ENCODE results near the gene EYS.
A peak's percentile ranks its signal among the peaks of the same experiment; 100 is the strongest.

EYS gene

GRCh38 chr6:63774961-63775360, 1932.1 kb downstream of the EYS start:
- no peak for ATAC-seq
- TF ChIP-seq PPARA (CRISPR knock-in tag; IDR thresholded peaks at IDR 0.05; ENCODE audit: borderline replicate concordance) (no peak), SNAI2 (CRISPR knock-in tag; IDR thresholded peaks at IDR 0.05) (no peak), ZNF70 (CRISPR knock-in tag; IDR thresholded peaks at IDR 0.05) (no peak), ZC3H10 (CRISPR knock-in tag; IDR thresholded peaks at IDR 0.05) (no peak), TOX (CRISPR knock-in tag; IDR thresholded peaks at IDR 0.05; ENCODE audit: borderline replicate concordance) (no peak), OSR1 (CRISPR knock-in tag; IDR thresholded peaks at IDR 0.05) (no peak)

DNA sequence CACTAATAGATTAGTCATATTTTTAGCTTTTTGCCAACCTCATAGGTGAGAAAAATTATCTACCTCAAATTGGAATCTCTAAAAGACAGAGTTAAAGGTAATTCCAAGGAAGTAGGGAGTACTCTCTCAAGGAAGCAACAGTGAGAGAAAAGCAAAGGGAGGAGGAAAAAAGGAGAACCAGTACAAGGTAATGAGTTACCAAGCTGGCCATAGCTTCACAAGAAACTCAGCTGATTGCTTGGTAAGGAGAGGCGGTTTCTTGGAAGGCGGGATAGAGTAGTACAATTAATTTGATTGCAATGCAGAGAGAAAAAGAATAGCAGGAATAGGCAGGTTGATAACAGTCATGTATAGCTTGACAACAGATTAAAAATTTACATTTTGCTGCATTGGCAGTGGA, 1933.8 kb downstream of the EYS start:
- ATAC-seq = no peak

GRCh38 chr6:63765828-63766227, 1941.2 kb downstream of the EYS start:
- ATAC-seq = no peak
- TF ChIP-seq, protein P1, sequence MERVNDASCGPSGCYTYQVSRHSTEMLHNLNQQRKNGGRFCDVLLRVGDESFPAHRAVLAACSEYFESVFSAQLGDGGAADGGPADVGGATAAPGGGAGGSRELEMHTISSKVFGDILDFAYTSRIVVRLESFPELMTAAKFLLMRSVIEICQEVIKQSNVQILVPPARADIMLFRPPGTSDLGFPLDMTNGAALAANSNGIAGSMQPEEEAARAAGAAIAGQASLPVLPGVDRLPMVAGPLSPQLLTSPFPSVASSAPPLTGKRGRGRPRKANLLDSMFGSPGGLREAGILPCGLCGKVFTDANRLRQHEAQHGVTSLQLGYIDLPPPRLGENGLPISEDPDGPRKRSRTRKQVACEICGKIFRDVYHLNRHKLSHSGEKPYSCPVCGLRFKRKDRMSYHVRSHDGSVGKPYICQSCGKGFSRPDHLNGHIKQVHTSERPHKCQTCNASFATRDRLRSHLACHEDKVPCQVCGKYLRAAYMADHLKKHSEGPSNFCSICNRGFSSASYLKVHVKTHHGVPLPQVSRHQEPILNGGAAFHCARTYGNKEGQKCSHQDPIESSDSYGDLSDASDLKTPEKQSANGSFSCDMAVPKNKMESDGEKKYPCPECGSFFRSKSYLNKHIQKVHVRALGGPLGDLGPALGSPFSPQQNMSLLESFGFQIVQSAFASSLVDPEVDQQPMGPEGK (CRISPR knock-in tag; IDR thresholded peaks at IDR 0.05; ENCODE audit: borderline replicate concordance) = no peak
- TF ChIP-seq ZNF565 (CRISPR knock-in tag; conservative IDR thresholded peaks at IDR 0.05; ENCODE audit: low read depth) = no peak

More for the DNA sequence above, 1933.8 kb downstream of the EYS start:
- TF ChIP-seq OSR1 (CRISPR knock-in tag; IDR thresholded peaks at IDR 0.05) (no peak), ZNF565 (CRISPR knock-in tag; conservative IDR thresholded peaks at IDR 0.05; ENCODE audit: low read depth) (no peak)

GRCh38 chr6:63764318-63764916, 1942.6 kb downstream of the EYS start:
- ATAC-seq = peak; percentile 43; the same call in 2 of the 3 replicates
- TF ChIP-seq PPARA (CRISPR knock-in tag; IDR thresholded peaks at IDR 0.05; ENCODE audit: borderline replicate concordance) (no peak), SNAI2 (CRISPR knock-in tag; IDR thresholded peaks at IDR 0.05) (no peak), POU6F1 (CRISPR knock-in tag; IDR thresholded peaks at IDR 0.05; ENCODE audit: borderline replicate concordance, low read depth) (no peak), ZFP3 (CRISPR knock-in tag; IDR thresholded peaks at IDR 0.05) (no peak), ZNF565 (CRISPR knock-in tag; conservative IDR thresholded peaks at IDR 0.05; ENCODE audit: low read depth) (no peak), ZC3H10 (CRISPR knock-in tag; IDR thresholded peaks at IDR 0.05) (no peak), ESRRG (CRISPR knock-in tag; IDR thresholded peaks at IDR 0.05) (no peak), GLIS3 (CRISPR knock-in tag; IDR thresholded peaks at IDR 0.05) (no peak), ARNTL (CRISPR knock-in tag; IDR thresholded peaks at IDR 0.05; ENCODE audit: borderline replicate concordance, low read depth) (no peak)

GRCh38 chr6:63760199-63760598, 1946.8 kb downstream of the EYS start:
- TF ChIP-seq ZNF70 (CRISPR knock-in tag; IDR thresholded peaks at IDR 0.05) (no peak), ZNF565 (CRISPR knock-in tag; conservative IDR thresholded peaks at IDR 0.05; ENCODE audit: low read depth) (no peak), ARNTL (CRISPR knock-in tag; IDR thresholded peaks at IDR 0.05; ENCODE audit: borderline replicate concordance, low read depth) (no peak), ISL1 (CRISPR knock-in tag; IDR thresholded peaks at IDR 0.05) (no peak), SNAI2 (CRISPR knock-in tag; IDR thresholded peaks at IDR 0.05) (no peak), GLIS3 (CRISPR knock-in tag; IDR thresholded peaks at IDR 0.05) (no peak), ZNF8 (CRISPR knock-in tag; IDR thresholded peaks at IDR 0.05) (no peak), TOX (CRISPR knock-in tag; IDR thresholded peaks at IDR 0.05; ENCODE audit: borderline replicate concordance) (no peak), ZFP3 (CRISPR knock-in tag; IDR thresholded peaks at IDR 0.05) (no peak), POU6F1 (CRISPR knock-in tag; IDR thresholded peaks at IDR 0.05; ENCODE audit: borderline replicate concordance, low read depth) (no peak), BACH2 (CRISPR knock-in tag; IDR thresholded peaks at IDR 0.05; ENCODE audit: borderline replicate concordance) (no peak), ZFP30 (CRISPR knock-in tag; IDR thresholded peaks at IDR 0.05) (no peak), RARB (CRISPR knock-in tag; IDR thresholded peaks at IDR 0.05) (no peak), ZC3H10 (CRISPR knock-in tag; IDR thresholded peaks at IDR 0.05) (no peak), CSDC2 (CRISPR knock-in tag; IDR thresholded peaks at IDR 0.05) (no peak), PPARA (CRISPR knock-in tag; IDR thresholded peaks at IDR 0.05; ENCODE audit: borderline replicate concordance) (no peak), TSHZ2 (CRISPR knock-in tag; IDR thresholded peaks at IDR 0.05) (no peak), ESRRG (CRISPR knock-in tag; IDR thresholded peaks at IDR 0.05) (no peak), OSR1 (CRISPR knock-in tag; IDR thresholded peaks at IDR 0.05) (no peak)
- TF ChIP-seq, protein P2, sequence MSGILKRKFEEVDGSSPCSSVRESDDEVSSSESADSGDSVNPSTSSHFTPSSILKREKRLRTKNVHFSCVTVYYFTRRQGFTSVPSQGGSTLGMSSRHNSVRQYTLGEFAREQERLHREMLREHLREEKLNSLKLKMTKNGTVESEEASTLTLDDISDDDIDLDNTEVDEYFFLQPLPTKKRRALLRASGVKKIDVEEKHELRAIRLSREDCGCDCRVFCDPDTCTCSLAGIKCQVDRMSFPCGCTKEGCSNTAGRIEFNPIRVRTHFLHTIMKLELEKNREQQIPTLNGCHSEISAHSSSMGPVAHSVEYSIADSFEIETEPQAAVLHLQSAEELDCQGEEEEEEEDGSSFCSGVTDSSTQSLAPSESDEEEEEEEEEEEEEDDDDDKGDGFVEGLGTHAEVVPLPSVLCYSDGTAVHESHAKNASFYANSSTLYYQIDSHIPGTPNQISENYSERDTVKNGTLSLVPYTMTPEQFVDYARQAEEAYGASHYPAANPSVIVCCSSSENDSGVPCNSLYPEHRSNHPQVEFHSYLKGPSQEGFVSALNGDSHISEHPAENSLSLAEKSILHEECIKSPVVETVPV (CRISPR knock-in tag; IDR thresholded peaks at IDR 0.05) = no peak
- ATAC-seq = no peak

Measured in SK-N-SH treated with all-trans-retinoic acid at 6 μM for 48 hours (cell line).